Measurements from ENCODE around the gene ACOX3. TPM values are rescaled to one million over a fixed set of nuclear protein-coding genes. Genes with fewer than 3 reads are reported as not detected.

The ACOX3 gene
- total RNA-seq, 2 experiments from 2014 or later, result 12.7 to 16.8 TPM

GRCh38 chr4:8477676-8478075 lies 37.2 kb upstream of the ACOX3 start:
- POLR2A ChIA-PET, result no interaction called here
- no peaks in the 10 kb centered on the region for H3K4me1 ChIP-seq (ENCODE audit: insufficient read depth, low read length, poor library complexity, severe bottlenecking)
- H3K27ac ChIP-seq (ENCODE audit: low read depth, low read length, poor library complexity, severe bottlenecking), result no peak overlapping the region
- BruUV-seq (replicated peaks), result no TSS peak
- CTCF ChIA-PET (ENCODE audit: unreplicated experiment), result no interaction called here
- H2AFZ ChIP-seq (ENCODE audit: low read length), result no peak overlapping the region
- intact Hi-C loops (cut with micrococcal nuclease; ENCODE audit: unreplicated experiment), result no loop called here
- no peaks in the 10 kb centered on the region for H3K9me2 ChIP-seq (ENCODE audit: insufficient read depth, low read length)
- TF ChIP-seq EZH2phosphoT487 (IDR thresholded peaks at IDR 0.05; ENCODE audit: borderline replicate concordance, low read depth, low read length), result no peak
- TF ChIP-seq, protein P1, sequence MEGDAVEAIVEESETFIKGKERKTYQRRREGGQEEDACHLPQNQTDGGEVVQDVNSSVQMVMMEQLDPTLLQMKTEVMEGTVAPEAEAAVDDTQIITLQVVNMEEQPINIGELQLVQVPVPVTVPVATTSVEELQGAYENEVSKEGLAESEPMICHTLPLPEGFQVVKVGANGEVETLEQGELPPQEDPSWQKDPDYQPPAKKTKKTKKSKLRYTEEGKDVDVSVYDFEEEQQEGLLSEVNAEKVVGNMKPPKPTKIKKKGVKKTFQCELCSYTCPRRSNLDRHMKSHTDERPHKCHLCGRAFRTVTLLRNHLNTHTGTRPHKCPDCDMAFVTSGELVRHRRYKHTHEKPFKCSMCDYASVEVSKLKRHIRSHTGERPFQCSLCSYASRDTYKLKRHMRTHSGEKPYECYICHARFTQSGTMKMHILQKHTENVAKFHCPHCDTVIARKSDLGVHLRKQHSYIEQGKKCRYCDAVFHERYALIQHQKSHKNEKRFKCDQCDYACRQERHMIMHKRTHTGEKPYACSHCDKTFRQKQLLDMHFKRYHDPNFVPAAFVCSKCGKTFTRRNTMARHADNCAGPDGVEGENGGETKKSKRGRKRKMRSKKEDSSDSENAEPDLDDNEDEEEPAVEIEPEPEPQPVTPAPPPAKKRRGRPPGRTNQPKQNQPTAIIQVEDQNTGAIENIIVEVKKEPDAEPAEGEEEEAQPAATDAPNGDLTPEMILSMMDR (conservative IDR thresholded peaks at IDR 0.05; ENCODE audit: low read length), result no peak
- no peaks in the 10 kb centered on the region for H3K79me2 ChIP-seq (ENCODE audit: insufficient read depth, low read depth, low read length)
- no peaks in the 10 kb centered on the region for H3K9me3 ChIP-seq (ENCODE audit: low read length)
- no peak overlapping the region for H3K4me2 ChIP-seq (ENCODE audit: low read length)
- DNase-seq (ENCODE audit: low spot score), result no peak
- H3K4me3 ChIP-seq (ENCODE audit: low read depth, low read length, poor library complexity, severe bottlenecking), result no peak overlapping the region
- no peaks in the 10 kb centered on the region for H4K20me1 ChIP-seq (ENCODE audit: insufficient read depth, low read length)
- no peaks in the 10 kb centered on the region; the same call in 1 of the 2 replicates for H3K36me3 ChIP-seq (ENCODE audit: insufficient read depth, low read length)

- Histone ChIP-seq H3K9me2 (ENCODE audit: insufficient read depth, low read length) (no peaks in the 10 kb centered on the region), H3K27ac (ENCODE audit: low read depth, low read length, poor library complexity, severe bottlenecking) (no peak overlapping the region), H3K4me1 (ENCODE audit: insufficient read depth, low read length, poor library complexity, severe bottlenecking) (no peaks in the 10 kb centered on the region), H2AFZ (ENCODE audit: low read length) (no peak overlapping the region), H3K79me2 (ENCODE audit: insufficient read depth, low read depth, low read length) (no peaks in the 10 kb centered on the region), H3K4me3 (ENCODE audit: low read depth, low read length, poor library complexity, severe bottlenecking) (no peak overlapping the region), H4K20me1 (ENCODE audit: insufficient read depth, low read length) (no peaks in the 10 kb centered on the region), H3K9me3 (ENCODE audit: low read length) (no peaks in the 10 kb centered on the region), H3K36me3 (ENCODE audit: insufficient read depth, low read length) (no peaks in the 10 kb centered on the region; the same call in 1 of the 2 replicates), H3K4me2 (ENCODE audit: low read length) (no peak overlapping the region)
- POLR2A ChIA-PET, result no interaction called here
- intact Hi-C loops (cut with micrococcal nuclease; ENCODE audit: unreplicated experiment), result no loop called here
- CTCF ChIA-PET (ENCODE audit: unreplicated experiment), result no interaction called here
- DNase-seq (ENCODE audit: low spot score), result no peak
- TF ChIP-seq, protein P1 (conservative IDR thresholded peaks at IDR 0.05; ENCODE audit: low read length), result no peak
- no TSS peak for BruUV-seq (replicated peaks)
These were observed 36.6 kb upstream of the ACOX3 start for GRCh38 chr4:8477095-8477635.

DNA sequence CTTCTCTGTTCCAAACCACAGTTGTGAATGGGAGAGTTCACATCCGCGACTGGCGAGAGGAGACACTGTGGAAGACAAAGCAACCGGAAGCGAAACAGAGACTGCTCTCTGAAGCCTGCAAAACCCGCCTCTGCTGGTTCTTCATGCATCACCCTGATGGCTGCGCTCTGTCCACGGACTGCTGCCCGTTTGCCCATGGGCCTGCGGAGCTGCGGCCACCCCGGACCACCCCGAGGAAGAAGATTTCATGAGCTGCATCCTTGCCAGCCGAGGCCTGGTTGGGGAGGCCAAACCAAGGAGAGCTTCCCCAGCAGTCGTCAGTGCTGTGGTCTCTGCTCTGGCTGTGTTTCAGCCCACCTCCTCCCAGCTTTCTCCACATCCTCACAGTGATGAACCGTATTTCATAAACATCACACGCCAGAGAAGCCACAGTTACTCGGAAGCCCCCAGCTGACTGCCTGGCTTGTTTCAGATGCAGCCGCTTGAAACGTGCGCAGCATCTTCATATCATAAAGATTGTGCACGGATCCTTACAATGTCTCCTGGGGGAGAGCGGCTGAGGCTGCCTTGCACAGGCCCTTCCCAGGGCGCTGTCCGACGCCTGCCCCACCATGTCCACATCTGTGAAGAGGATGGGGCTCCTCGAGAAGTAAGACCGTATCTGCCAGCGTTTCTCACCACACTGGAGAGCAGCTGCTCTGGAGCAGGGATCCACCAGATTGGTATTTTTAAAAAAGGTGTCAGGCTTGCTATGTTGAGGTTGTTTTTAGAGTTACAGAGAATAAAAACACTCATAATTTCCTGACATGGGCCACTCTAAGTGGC lies 35.4 kb upstream of the ACOX3 start:
- Histone ChIP-seq H3K9me2 (ENCODE audit: insufficient read depth, low read length) (no peaks in the 10 kb centered on the region), H3K79me2 (ENCODE audit: insufficient read depth, low read depth, low read length) (no peaks in the 10 kb centered on the region), H3K4me3 (ENCODE audit: low read depth, low read length, poor library complexity, severe bottlenecking) (no peak overlapping the region), H3K27ac (ENCODE audit: low read depth, low read length, poor library complexity, severe bottlenecking) (no peak overlapping the region), H3K4me1 (ENCODE audit: insufficient read depth, low read length, poor library complexity, severe bottlenecking) (no peaks in the 10 kb centered on the region), H3K36me3 (ENCODE audit: insufficient read depth, low read length) (no peaks in the 10 kb centered on the region; the same call in 1 of the 2 replicates), H3K4me2 (ENCODE audit: low read length) (no peak overlapping the region), H2AFZ (ENCODE audit: low read length) (no peak overlapping the region), H4K20me1 (ENCODE audit: insufficient read depth, low read length) (no peaks in the 10 kb centered on the region), H3K9me3 (ENCODE audit: low read length) (no peaks in the 10 kb centered on the region)
- intact Hi-C loops (cut with micrococcal nuclease; ENCODE audit: unreplicated experiment), result no loop called here
- ChIA-PET POLR2A (no interaction called here), CTCF (ENCODE audit: unreplicated experiment) (no interaction called here)
- no TSS peak for BruUV-seq (replicated peaks)
- no peak for DNase-seq (ENCODE audit: low spot score)
- TF ChIP-seq, protein P1 (conservative IDR thresholded peaks at IDR 0.05; ENCODE audit: low read length), result no peak
- TF ChIP-seq EZH2phosphoT487 (IDR thresholded peaks at IDR 0.05; ENCODE audit: borderline replicate concordance, low read depth, low read length), result no peak

All from OCI-LY7 (cell line).